GM12891 (cell line): Measurements from ENCODE around the gene IGF2.

Source experiments
- DNase-seq: peaks from one replicate; pipeline ENCODE4 v3.0.0; 2011; ENCODE audit warnings: low spot score; ENCODE audit not compliant: insufficient read length
- FAIRE-seq: peaks from 2 replicates; lab custom pipeline; 2011; peaks lifted over from hg19 to GRCh38; lab: Jason Lieb, UNC
- PAX5 ChIP-seq: IDR thresholded peaks from 2 replicates; pipeline ENCODE4 v1.6.1; 2011; ENCODE audit warnings: low read length, moderate library complexity, mild to moderate bottlenecking; ENCODE audit not compliant: insufficient read depth, severe bottlenecking
- POLR2A ChIP-seq: IDR thresholded peaks from 2 replicates; pipeline ENCODE4 v1.6.1; 2011; ENCODE audit warnings: low read depth, low read length, control low read depth
- POLR2AphosphoS5 ChIP-seq: IDR thresholded peaks from 2 replicates; pipeline ENCODE4 v1.6.1; 2011; ENCODE audit warnings: low read depth, low read length, control low read depth
- POU2F2 ChIP-seq: IDR thresholded peaks from 2 replicates; pipeline ENCODE4 v1.6.1; 2011; ENCODE audit warnings: low read depth, mild to moderate bottlenecking, control low read depth, low read length, moderate library complexity
- SPI1 ChIP-seq: IDR thresholded peaks from 2 replicates; pipeline ENCODE4 v1.6.1; 2011; ENCODE audit warnings: low read depth, low read length, control low read depth
- TAF1 ChIP-seq: IDR thresholded peaks from 2 replicates; pipeline ENCODE4 v1.6.1; 2011; ENCODE audit warnings: low read depth, low read length, control low read depth

The IGF2 gene

GRCh38 chr11:2093575-2094353, 45.4 kb downstream of the IGF2 start:
- no peak for TF ChIP-seq SPI1
- TF ChIP-seq PAX5: no peak
- no peak for TF ChIP-seq POU2F2
- TF ChIP-seq POLR2AphosphoS5: no peak
- TF ChIP-seq TAF1: no peak
- TF ChIP-seq POLR2A: no peak
- no peak for DNase-seq
- FAIRE-seq: no peak

GRCh38 chr11:2092956-2093412, 46.2 kb downstream of the IGF2 start:
- TF ChIP-seq POU2F2 (no peak), SPI1 (no peak), POLR2A (no peak), PAX5 (no peak), POLR2AphosphoS5 (no peak), TAF1 (no peak)

GRCh38 chr11:2092464-2092910, 46.7 kb downstream of the IGF2 start:
- TF ChIP-seq TAF1: no peak
- TF ChIP-seq SPI1: no peak
- TF ChIP-seq PAX5: no peak
- no peak for TF ChIP-seq POLR2AphosphoS5
- no peak for TF ChIP-seq POLR2A
- TF ChIP-seq POU2F2: no peak
- FAIRE-seq (no peak), DNase-seq (no peak)

More at GRCh38 chr11:2092956-2093412, 46.2 kb downstream of the IGF2 start:
- no peak for DNase-seq
- no peak for FAIRE-seq

GRCh38 chr11:2091786-2092463, 47.3 kb downstream of the IGF2 start:
- FAIRE-seq: no peak

GRCh38 chr11:2091112-2091746, 48.0 kb downstream of the IGF2 start:
- FAIRE-seq (no peak), DNase-seq (no peak)
- TF ChIP-seq TAF1: no peak
- TF ChIP-seq POLR2AphosphoS5: no peak
- no peak for TF ChIP-seq PAX5
- TF ChIP-seq POU2F2: no peak
- no peak for TF ChIP-seq POLR2A
- TF ChIP-seq SPI1: no peak

More at GRCh38 chr11:2091786-2092463, 47.3 kb downstream of the IGF2 start:
- peak; percentile 18 for DNase-seq
- TF ChIP-seq TAF1 (no peak), SPI1 (no peak), PAX5 (no peak), POU2F2 (no peak), POLR2AphosphoS5 (no peak), POLR2A (no peak)

GRCh38 chr11:2090172-2091111, 48.7 kb downstream of the IGF2 start:
- FAIRE-seq (no peak), DNase-seq (no peak)
- TF ChIP-seq POLR2A: no peak

GRCh38 chr11:2089536-2090165, 49.5 kb downstream of the IGF2 start:
- DNase-seq (peak; percentile 59), FAIRE-seq (peak; percentile 9)
- TF ChIP-seq TAF1 (no peak), POLR2AphosphoS5 (no peak), PAX5 (no peak), POU2F2 (no peak), SPI1 (no peak), POLR2A (no peak)

GRCh38 chr11:2088746-2089535, 50.2 kb downstream of the IGF2 start:
- peak; percentile 40 for DNase-seq
- TF ChIP-seq POLR2AphosphoS5 (no peak), SPI1 (no peak), PAX5 (no peak), POU2F2 (no peak), POLR2A (no peak), TAF1 (no peak)
- FAIRE-seq: no peak

- DNase-seq (no peak), FAIRE-seq (no peak)
- TF ChIP-seq POLR2A (no peak), POLR2AphosphoS5 (no peak), SPI1 (no peak), TAF1 (no peak), POU2F2 (no peak), PAX5 (no peak)
These were observed 50.9 kb downstream of the IGF2 start for GRCh38 chr11:2088284-2088683.
